Fibroblast of lung (primary cell): ENCODE measurements around the gene BCL7A. TPM values are rescaled to one million over a fixed set of nuclear protein-coding genes. Genes with fewer than 3 reads are reported as not detected.

Experiments used
- DNase-seq, 2 donors: peaks; one replicate each; pipeline versions ENCODE4 v3.0.0 to v3.0.0-alpha.2; 2010; ENCODE audit warnings: low read depth in 2 of 2
- H2AFZ ChIP-seq: 2 replicates; pipeline ENCODE4 v1.5.1; 2012; ENCODE audit warnings: low read length, control low read depth, inconsistent platforms
- H3K27ac ChIP-seq: 2 replicates; pipeline ENCODE4 v1.5.1; 2011; ENCODE audit warnings: low read length, control low read depth; ENCODE audit not compliant: insufficient read depth
- H3K27me3 ChIP-seq: 2 replicates; pipeline ENCODE4 v1.5.1; 2011; ENCODE audit warnings: mild to moderate bottlenecking, low read length; ENCODE audit not compliant: control insufficient read depth, insufficient read depth
- H3K36me3 ChIP-seq: 2 replicates; pipeline ENCODE4 v1.5.1; 2011; ENCODE audit warnings: low read length; ENCODE audit not compliant: control insufficient read depth, insufficient read depth
- H3K4me1 ChIP-seq: 2 replicates; pipeline ENCODE4 v1.5.1; 2011; ENCODE audit warnings: low read length; ENCODE audit not compliant: control insufficient read depth, insufficient read depth; ENCODE audit errors: extremely low read depth
- H3K4me2 ChIP-seq: 2 replicates; pipeline ENCODE4 v1.5.1; 2011; ENCODE audit warnings: low read length, control low read depth; ENCODE audit not compliant: insufficient read depth; ENCODE audit errors: extremely low read depth
- H3K4me3 ChIP-seq, 4 experiments: fragments of 200-600 bp in 1 of 4; sonication (generic) in 1 of 4; replicated peaks in 1 of 4; 2 replicates each; pipeline ENCODE4 v1.5.1; 2011 to 2016; ENCODE audit warnings: low read length in 4 of 4, low read depth in 3 of 4, mild to moderate bottlenecking in 3 of 4, control low read depth in 2 of 4, inconsistent platforms in 1 of 4, mixed read lengths in 1 of 4; ENCODE audit not compliant: insufficient read depth in 1 of 4; ENCODE audit errors: control extremely low read depth in 1 of 4
- H3K79me2 ChIP-seq: 2 replicates; pipeline ENCODE4 v1.5.1; 2012; ENCODE audit warnings: mild to moderate bottlenecking, low read length, inconsistent platforms; ENCODE audit not compliant: control insufficient read depth, insufficient read depth
- H3K9ac ChIP-seq: 2 replicates; pipeline ENCODE4 v1.5.1; 2011; ENCODE audit warnings: mild to moderate bottlenecking, low read length, control low read depth; ENCODE audit not compliant: insufficient read depth
- H3K9me3 ChIP-seq: 2 replicates; pipeline ENCODE4 v1.5.1; 2012; ENCODE audit warnings: low read depth, low read length; ENCODE audit not compliant: control insufficient read depth, insufficient read depth
- H4K20me1 ChIP-seq: 2 replicates; pipeline ENCODE4 v1.5.1; 2011; ENCODE audit warnings: low read length; ENCODE audit not compliant: control insufficient read depth, insufficient read depth; ENCODE audit errors: extremely low read depth
- EZH2 ChIP-seq: IDR thresholded peaks from 2 replicates; pipeline ENCODE4 v1.5.1; 2012; ENCODE audit warnings: low read length, control low read depth, mild to moderate bottlenecking; ENCODE audit errors: missing control alignments
- polyA plus RNA-seq, 2 donors: library from polyadenylated mRNA; depleted of rRNA in 1 of 2; stranded (reverse) in 1 of 2; unstranded in 1 of 2; fragments of >200 nt; gene quantifications; 2 replicates each; pipeline ENCODE4 v1.2.1, GENCODE V29; 2011 to 2012; ENCODE audit warnings: missing spikeins in 1 of 2
- total RNA-seq: library from RNA; depleted of rRNA; stranded (reverse); fragments of >200 nt; gene quantifications from 2 replicates; pipeline ENCODE4 v1.2.1, GENCODE V29; 2014
- TF ChIP-seq, protein P1 (sequence below), 2 donors: IDR thresholded peaks in 1 of 2; conservative IDR thresholded peaks in 1 of 2; 1 replicate in 1 of 2; 2 replicates in 1 of 2; pipeline ENCODE4 v1.5.1; 2011 to 2012; ENCODE audit warnings: low read length in 2 of 2, control low read depth in 1 of 2, inconsistent platforms in 1 of 2, low read depth in 1 of 2, mild to moderate bottlenecking in 1 of 2

Gene BCL7A
- total and polyA plus RNA-seq, 2 donors (not counting 1 experiment from before 2014, with no cell fraction given), result 3.8 to 7.4 TPM

DNA sequence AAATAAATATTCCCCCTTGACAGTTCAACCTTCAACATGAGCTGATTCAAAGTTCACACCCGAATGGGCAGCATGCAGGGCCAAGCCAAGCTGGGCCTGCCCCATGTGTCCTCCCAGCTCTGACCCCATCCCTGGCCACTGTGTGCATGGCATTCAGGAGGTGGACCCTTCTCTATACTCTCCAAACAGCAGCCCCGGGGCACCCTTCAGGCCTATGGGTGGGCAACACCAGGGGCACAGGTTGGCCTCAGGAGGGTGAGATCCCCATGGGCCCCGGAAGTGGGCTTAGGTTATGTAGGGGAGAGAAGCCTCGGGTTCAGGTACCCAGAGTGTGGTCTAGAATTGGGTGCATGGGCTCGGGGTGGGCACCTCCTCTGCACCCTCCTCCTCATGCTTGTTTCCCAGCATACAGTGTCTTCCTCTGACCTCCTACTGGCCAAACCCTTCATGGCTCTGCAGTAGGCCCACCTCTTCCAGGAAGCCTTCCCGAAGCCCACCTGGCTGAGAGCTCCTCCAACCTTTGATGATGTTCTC is 31.5 kb upstream of the BCL7A start:
- Histone ChIP-seq H3K9ac (no peak overlapping the region), H3K79me2 (no peaks in the 10 kb centered on the region), H3K27ac (no peak overlapping the region), H3K4me2 (no peak overlapping the region), H3K4me3 (no peak overlapping the region), H3K4me1 (peaks cover 10% of the 10 kb centered on the region), H2AFZ (no peak overlapping the region), H4K20me1 (no peaks in the 10 kb centered on the region), H3K27me3 (no peaks in the 10 kb centered on the region), H3K9me3 (no peaks in the 10 kb centered on the region), H3K36me3 (no peaks in the 10 kb centered on the region)
- TF ChIP-seq, protein P1, sequence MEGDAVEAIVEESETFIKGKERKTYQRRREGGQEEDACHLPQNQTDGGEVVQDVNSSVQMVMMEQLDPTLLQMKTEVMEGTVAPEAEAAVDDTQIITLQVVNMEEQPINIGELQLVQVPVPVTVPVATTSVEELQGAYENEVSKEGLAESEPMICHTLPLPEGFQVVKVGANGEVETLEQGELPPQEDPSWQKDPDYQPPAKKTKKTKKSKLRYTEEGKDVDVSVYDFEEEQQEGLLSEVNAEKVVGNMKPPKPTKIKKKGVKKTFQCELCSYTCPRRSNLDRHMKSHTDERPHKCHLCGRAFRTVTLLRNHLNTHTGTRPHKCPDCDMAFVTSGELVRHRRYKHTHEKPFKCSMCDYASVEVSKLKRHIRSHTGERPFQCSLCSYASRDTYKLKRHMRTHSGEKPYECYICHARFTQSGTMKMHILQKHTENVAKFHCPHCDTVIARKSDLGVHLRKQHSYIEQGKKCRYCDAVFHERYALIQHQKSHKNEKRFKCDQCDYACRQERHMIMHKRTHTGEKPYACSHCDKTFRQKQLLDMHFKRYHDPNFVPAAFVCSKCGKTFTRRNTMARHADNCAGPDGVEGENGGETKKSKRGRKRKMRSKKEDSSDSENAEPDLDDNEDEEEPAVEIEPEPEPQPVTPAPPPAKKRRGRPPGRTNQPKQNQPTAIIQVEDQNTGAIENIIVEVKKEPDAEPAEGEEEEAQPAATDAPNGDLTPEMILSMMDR (conservative IDR thresholded peaks at IDR 0.05 in 1 of 2, IDR thresholded peaks at IDR 0.05 in 1 of 2; ENCODE audit: low read depth in 1 of 2, low read length in 2 of 2), result no peak
- no peak for TF ChIP-seq EZH2
- DNase-seq, result no peak

DNA sequence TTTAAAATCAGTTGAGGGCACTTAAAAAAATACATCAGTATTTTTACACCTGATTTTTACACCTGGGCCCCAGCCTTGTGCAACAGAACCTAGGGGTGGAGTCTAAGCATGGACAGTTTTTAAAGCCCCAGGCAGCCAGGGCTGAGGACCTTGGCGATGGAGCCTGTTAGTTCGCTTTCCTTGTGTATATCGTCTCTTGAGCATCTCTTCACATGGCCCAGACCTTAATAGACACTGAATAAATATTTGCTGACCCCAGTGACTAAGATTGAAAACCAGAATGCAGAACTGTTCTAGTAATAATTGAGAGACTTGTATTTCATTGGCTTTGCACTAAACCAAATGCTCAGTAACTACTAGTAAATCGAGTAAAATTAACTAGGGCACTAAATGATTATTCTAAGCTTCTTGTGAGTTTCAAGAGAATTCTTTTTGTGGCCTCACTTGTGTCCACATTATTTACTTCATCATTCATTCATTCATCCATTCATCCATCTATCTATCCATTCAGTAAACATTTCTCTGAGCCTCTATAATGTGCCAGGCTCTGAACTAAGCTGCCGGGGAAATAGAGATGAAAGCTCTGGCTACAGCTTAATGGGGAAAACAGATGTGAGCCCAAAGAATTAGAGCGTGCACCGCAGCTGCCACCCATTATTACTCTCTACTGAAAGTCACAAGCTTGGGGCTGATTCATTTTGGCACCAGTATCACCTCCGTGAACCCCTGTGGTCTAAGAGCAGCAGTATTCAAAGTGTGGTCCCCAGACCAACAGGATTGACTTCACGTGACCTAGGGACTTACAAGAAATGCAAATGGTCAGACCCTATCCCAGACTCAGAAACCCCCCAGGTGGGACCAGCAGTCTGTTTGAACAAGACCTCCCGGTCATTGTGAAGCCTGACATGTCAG is 30.7 kb upstream of the BCL7A start:
- H3K4me3 ChIP-seq, result no peak overlapping the region
- H3K9me3 ChIP-seq, result no peaks in the 10 kb centered on the region
- no peaks in the 10 kb centered on the region for H3K27me3 ChIP-seq
- no peak overlapping the region for H2AFZ ChIP-seq
- H4K20me1 ChIP-seq, result no peaks in the 10 kb centered on the region
- no peak overlapping the region for H3K4me2 ChIP-seq
- H3K36me3 ChIP-seq, result no peaks in the 10 kb centered on the region
- H3K79me2 ChIP-seq, result no peaks in the 10 kb centered on the region
- peak overlapping the region; percentile 95 for H3K27ac ChIP-seq
- peaks cover 10% of the 10 kb centered on the region for H3K4me1 ChIP-seq
- DNase-seq, result peak; percentile 43 to 48
- TF ChIP-seq EZH2, result no peak
- TF ChIP-seq, protein P1 (conservative IDR thresholded peaks at IDR 0.05 in 1 of 2, IDR thresholded peaks at IDR 0.05 in 1 of 2; ENCODE audit: low read depth in 1 of 2, low read length in 2 of 2), result no peak
- no peak overlapping the region for H3K9ac ChIP-seq

DNA sequence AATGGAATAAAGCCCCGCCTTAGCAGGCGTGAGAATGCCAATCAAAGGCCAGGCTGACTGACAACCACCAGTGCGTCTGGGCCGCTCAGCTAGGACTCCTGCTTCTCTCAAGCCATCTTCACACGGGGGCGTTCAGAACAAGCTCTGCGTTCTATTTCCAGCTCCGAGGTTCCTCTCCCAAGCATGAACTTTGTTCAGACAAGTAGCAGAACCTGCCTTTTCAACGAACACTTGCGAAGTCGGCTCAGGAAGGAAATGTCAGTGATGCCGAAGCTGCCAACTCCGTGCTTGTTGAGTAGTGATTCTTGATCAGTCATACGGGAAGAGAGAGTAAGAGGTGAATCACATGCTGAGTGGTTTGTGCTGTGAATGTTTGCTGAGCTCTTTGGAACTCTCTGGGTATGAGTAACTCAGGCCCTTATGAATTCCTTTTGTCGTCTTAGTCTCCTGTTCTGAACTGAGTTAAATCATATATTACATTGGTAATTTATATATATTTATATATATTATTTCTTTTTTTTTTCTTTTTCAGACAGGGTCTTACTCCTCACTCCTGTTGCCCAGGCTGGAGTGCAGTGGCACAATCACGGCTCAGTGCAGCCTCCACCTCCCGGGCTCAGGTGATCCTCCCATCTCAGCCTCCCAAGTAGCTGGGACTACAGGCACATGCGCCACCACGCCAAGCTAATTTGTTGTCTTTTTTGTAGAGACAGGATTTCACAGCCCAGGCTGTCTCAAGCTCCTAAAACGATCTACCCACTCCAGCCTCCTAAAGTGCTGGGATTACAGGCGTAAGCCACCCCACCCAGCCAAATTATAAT is 29.4 kb upstream of the BCL7A start:
- peak overlapping the region; percentile 95 for H3K27ac ChIP-seq
- TF ChIP-seq, protein P1 (conservative IDR thresholded peaks at IDR 0.05 in 1 of 2, IDR thresholded peaks at IDR 0.05 in 1 of 2; ENCODE audit: low read depth in 1 of 2, low read length in 2 of 2), result no peak
- no peak for TF ChIP-seq EZH2
- DNase-seq, result peak; percentile 95 to 99
- peak overlapping the region; percentile 72 for H3K4me2 ChIP-seq
- no peaks in the 10 kb centered on the region for H3K27me3 ChIP-seq
- H3K36me3 ChIP-seq, result no peaks in the 10 kb centered on the region
- peak overlapping the region; percentile 5 for H3K9ac ChIP-seq
- peaks cover 14% of the 10 kb centered on the region for H3K4me1 ChIP-seq
- peak overlapping the region; percentile 81 for H2AFZ ChIP-seq
- H3K79me2 ChIP-seq, result no peaks in the 10 kb centered on the region
- no peak overlapping the region for H3K4me3 ChIP-seq
- H4K20me1 ChIP-seq, result no peaks in the 10 kb centered on the region
- H3K9me3 ChIP-seq, result no peaks in the 10 kb centered on the region
